Lung (tissue), 5 donors: ENCODE results near the gene SASH1. TPM values are rescaled to one million over a fixed set of nuclear protein-coding genes. Genes with fewer than 3 reads are reported as not detected.

Experiments used
- polyA plus RNA-seq, 2 donors: library from polyadenylated mRNA; stranded (reverse); fragments of 200-250 nt; gene quantifications; one replicate each; pipeline ENCODE4 v1.2.1, GENCODE V29; 2013
- small RNA-seq: library from RNA; depleted of rRNA; stranded (forward); fragments of <200 nt; gene quantifications from one replicate; pipeline ENCODE3, GENCODE V24; 2014; ENCODE audit warnings: low replicate concordance
- total RNA-seq, 2 donors: library from RNA; depleted of rRNA in 1 of 2; stranded (reverse); fragments of >200 nt in 1 of 2; gene quantifications; one replicate each; pipeline ENCODE4 v1.2.1, GENCODE V29; 2014 to 2021
- donor health status: Bipolar disorder and iron deficiency.
- donor health status: healthy.
- donor health status: DM: yes; HTN: yes; CAD: no.

SASH1 gene
- total and polyA plus RNA-seq, 4 donors = 18.8 to 114 (median 42.2) TPM

Small RNA genes lying within 50 kb of the gene (small RNA-seq; reads per million reads assigned to genes)
- not detected for gene SNRPEP6
